Esophagus muscularis mucosa (tissue), 4 donors: Measurements from ENCODE around the gene KAZN. TPM values are rescaled to one million over a fixed set of nuclear protein-coding genes. Genes with fewer than 3 reads are reported as not detected.

Experiments used
- DNase-seq: peaks from one replicate; pipeline ENCODE4 v3.0.0-alpha.2; 2017; ENCODE audit errors: extremely low spot score
- H3K27ac ChIP-seq, 4 donors: fragments of 200-600 bp; sonication (generic); replicated peaks in 1 of 4; 1 replicate in 3 of 4; 2 replicates in 1 of 4; pipeline ENCODE4 v1.5.1; 2016 to 2019; ENCODE audit warnings: mild to moderate bottlenecking in 1 of 4
- H3K27me3 ChIP-seq, 4 donors: fragments of 200-600 bp; sonication (generic); one replicate each; pipeline versions ENCODE4 v1.5.1 to v1.6.0; 2016 to 2019
- H3K36me3 ChIP-seq, 4 donors: fragments of 200-600 bp; sonication (generic); one replicate each; pipeline ENCODE4 v1.5.1; 2016 to 2019
- H3K4me1 ChIP-seq, 4 donors: fragments of 200-600 bp; sonication (generic); one replicate each; pipeline ENCODE4 v1.5.1; 2016 to 2019
- H3K4me3 ChIP-seq, 4 donors: fragments of 200-600 bp; sonication (generic); 1 replicate in 2 of 4; 2 replicates in 2 of 4; pipeline ENCODE4 v1.5.1; 2016 to 2019; ENCODE audit warnings: mild to moderate bottlenecking in 4 of 4, moderate library complexity in 1 of 4
- H3K9me3 ChIP-seq, 4 donors: fragments of 200-600 bp; sonication (generic); 1 replicate in 3 of 4; 2 replicates in 1 of 4; pipeline ENCODE4 v1.5.1; 2016 to 2019
- CTCF ChIP-seq, 3 experiments: fragments of 200-600 bp in 2 of 3; fragments of 450-650 bp in 1 of 3; sonication (generic) in 2 of 3; IDR thresholded peaks; one replicate each; pipeline ENCODE4 v1.5.1; 2017 to 2019; ENCODE audit warnings: antibody characterized with exemption in 3 of 3, mild to moderate bottlenecking in 2 of 3, moderate library complexity in 1 of 3
- EP300 ChIP-seq: sonication (generic); formaldehyde crosslinking; IDR thresholded peaks from one replicate; pipeline ENCODE4 v1.6.1; 2017; ENCODE audit warnings: antibody characterized with exemption
- POLR2A ChIP-seq: fragments of 450-650 bp; IDR thresholded peaks from one replicate; pipeline ENCODE4 v1.6.1; 2017; ENCODE audit warnings: antibody characterized with exemption, moderate library complexity, mild to moderate bottlenecking, low read depth
- POLR2AphosphoS5 ChIP-seq, 2 donors: sonication (generic); formaldehyde crosslinking; IDR thresholded peaks; one replicate each; pipeline ENCODE4 v1.6.1; 2017; ENCODE audit warnings: antibody characterized with exemption in 2 of 2
- WGBS: methylation state at CpG from one replicate; pipeline ENCODE4 v1.1.5; 2018; 5-methylcytosine and 5-hydroxymethylcytosine counted together
- intact Hi-C: fragments of 100-400 bp; cut with DNase I; formaldehyde crosslinking; loops from one replicate; pipeline ENCODE4 v1.15.1; 2023
- total RNA-seq, 4 donors: library from RNA; depleted of rRNA; stranded (reverse); fragments of >200 nt; gene quantifications; one replicate each; pipeline versions ENCODE4 v1.1.0 to v1.2.1, GENCODE V29; 2016

Gene KAZN
- total RNA-seq, 4 donors from 2014 or later = 9.9 to 14.1 (median 11.9) TPM

- Histone ChIP-seq H3K4me1 (peaks cover 0 to 16% (median 11%) of the 10 kb centered on the region in 4 donors), H3K4me3 (no peak overlapping the region), H3K27me3 (no peaks in the 10 kb centered on the region), H3K36me3 (no peaks in the 10 kb centered on the region), H3K27ac (peak overlapping the region in 1 of 4 donors; percentile 25), H3K9me3 (no peaks in the 10 kb centered on the region)
- no peak for TF ChIP-seq POLR2A
- no peak for TF ChIP-seq CTCF (IDR thresholded peaks at IDR 0.05)
- TF ChIP-seq EP300 = no peak
- peak in 1 of 2 donors; percentile 7 for TF ChIP-seq POLR2AphosphoS5 (IDR thresholded peaks at IDR 0.05)
- WGBS = 84% methylated on average over 15 of the region's 18 CpGs
- no peak for DNase-seq
- intact Hi-C loops = no loop called here
Measured at GRCh38 chr1:15020943-15021745, 422.7 kb downstream of the KAZN start.

- no peak overlapping the region for H3K27ac ChIP-seq
- H3K27me3 ChIP-seq = no peaks in the 10 kb centered on the region
- H3K36me3 ChIP-seq = no peaks in the 10 kb centered on the region
- DNase-seq = no peak
- peaks cover 0 to 16% (median 11%) of the 10 kb centered on the region in 4 donors for H3K4me1 ChIP-seq
- intact Hi-C loops = no loop called here
- H3K9me3 ChIP-seq = no peaks in the 10 kb centered on the region
- WGBS = 90% methylated on average over 10 of the region's 10 CpGs
- TF ChIP-seq EP300 = no peak
- TF ChIP-seq CTCF (IDR thresholded peaks at IDR 0.05) = no peak
- no peak for TF ChIP-seq POLR2A
- TF ChIP-seq POLR2AphosphoS5 (IDR thresholded peaks at IDR 0.05) = no peak
- no peak overlapping the region for H3K4me3 ChIP-seq
Measured at GRCh38 chr1:15022048-15022447, 423.6 kb downstream of the KAZN start.

- no peak for TF ChIP-seq POLR2A
- Histone ChIP-seq H3K36me3 (no peaks in the 10 kb centered on the region), H3K4me1 (peaks cover 5 to 16% (median 15%) of the 10 kb centered on the region in 4 donors), H3K27ac (no peak overlapping the region), H3K4me3 (no peak overlapping the region), H3K27me3 (no peaks in the 10 kb centered on the region), H3K9me3 (no peaks in the 10 kb centered on the region)
- WGBS = 68% methylated on average over 5 of the region's 5 CpGs
- no peak for DNase-seq
- intact Hi-C loops = no loop called here
Measured at GRCh38 chr1:15023205-15023604, 424.7 kb downstream of the KAZN start.

GRCh38 chr1:15023976-15024375 is 425.5 kb downstream of the KAZN start:
- 88% methylated on average over 8 of the region's 8 CpGs for WGBS
- H3K4me3 ChIP-seq = no peak overlapping the region
- no peaks in the 10 kb centered on the region for H3K9me3 ChIP-seq
- no peak for DNase-seq
- TF ChIP-seq CTCF (IDR thresholded peaks at IDR 0.05) (no peak), EP300 (no peak), POLR2AphosphoS5 (IDR thresholded peaks at IDR 0.05) (no peak), POLR2A (no peak)
- H3K27me3 ChIP-seq = no peaks in the 10 kb centered on the region
- H3K36me3 ChIP-seq = no peaks in the 10 kb centered on the region
- intact Hi-C loops = no loop called here
- no peak overlapping the region for H3K27ac ChIP-seq
- peaks cover 5 to 16% (median 15%) of the 10 kb centered on the region in 4 donors for H3K4me1 ChIP-seq

GRCh38 chr1:15026117-15026489 is 427.6 kb downstream of the KAZN start:
- Histone ChIP-seq H3K9me3 (no peaks in the 10 kb centered on the region), H3K4me1 (peaks cover 5 to 16% (median 10%) of the 10 kb centered on the region in 4 donors), H3K36me3 (no peaks in the 10 kb centered on the region), H3K27ac (no peak overlapping the region), H3K4me3 (no peak overlapping the region), H3K27me3 (no peaks in the 10 kb centered on the region)
- 64% methylated on average over 4 of the region's 4 CpGs for WGBS
- DNase-seq = no peak
- intact Hi-C loops = loop anchor here (2.0 to 5.0 kb wide), 2 partner anchors 101 to 424 kb away; no protein-coding TSS in a partner anchor
- no peak for TF ChIP-seq POLR2AphosphoS5 (IDR thresholded peaks at IDR 0.05)
- no peak for TF ChIP-seq EP300
- no peak for TF ChIP-seq POLR2A
